HAP-1 (cell line): ENCODE measurements around the gene C1QTNF3.
"Not testable (repeated sequence)": the region's sequence is repeated elsewhere in the genome, so short reads cannot be mapped to it uniquely, and the experiment has no call there.

Experiments
- DNase-seq, 2 experiments: peaks; one replicate each; pipeline ENCODE4 v3.0.0-alpha.2; 2016 to 2020; ENCODE audit warnings: low spot score in 2 of 2
- H3K27me3 ChIP-seq: fragments of 250-450 bp; sonication (Bioruptor Pico); 2 replicates; pipeline ENCODE4 v1.5.1; 2020; ENCODE audit warnings: low read depth, mild to moderate bottlenecking, moderate library complexity
- H3K36me3 ChIP-seq: fragments of 250-450 bp; sonication (Bioruptor Pico); replicated peaks from 2 replicates; pipeline ENCODE4 v1.5.1; 2020; ENCODE audit warnings: mild to moderate bottlenecking
- H3K4me1 ChIP-seq: fragments of 250-450 bp; sonication (Bioruptor Pico); 2 replicates; pipeline ENCODE4 v1.5.1; 2020; ENCODE audit warnings: mild to moderate bottlenecking
- H3K4me3 ChIP-seq: fragments of 250-450 bp; sonication (Bioruptor Pico); 2 replicates; pipeline ENCODE4 v1.5.1; 2020; ENCODE audit warnings: mild to moderate bottlenecking, moderate library complexity
- H3K9me3 ChIP-seq: fragments of 250-450 bp; sonication (Bioruptor Pico); 2 replicates; pipeline ENCODE4 v1.5.1; 2020; ENCODE audit warnings: mild to moderate bottlenecking, moderate library complexity
- in situ Hi-C: fragments of 300-500 bp; cut with MboI; formaldehyde crosslinking; loops from 3 replicates; pipeline ENCODE4 v1.14.3; 2020; ENCODE audit warnings: low sequenced_read_pairs, inconsistent platforms, mixed read lengths

C1QTNF3 gene

DNA sequence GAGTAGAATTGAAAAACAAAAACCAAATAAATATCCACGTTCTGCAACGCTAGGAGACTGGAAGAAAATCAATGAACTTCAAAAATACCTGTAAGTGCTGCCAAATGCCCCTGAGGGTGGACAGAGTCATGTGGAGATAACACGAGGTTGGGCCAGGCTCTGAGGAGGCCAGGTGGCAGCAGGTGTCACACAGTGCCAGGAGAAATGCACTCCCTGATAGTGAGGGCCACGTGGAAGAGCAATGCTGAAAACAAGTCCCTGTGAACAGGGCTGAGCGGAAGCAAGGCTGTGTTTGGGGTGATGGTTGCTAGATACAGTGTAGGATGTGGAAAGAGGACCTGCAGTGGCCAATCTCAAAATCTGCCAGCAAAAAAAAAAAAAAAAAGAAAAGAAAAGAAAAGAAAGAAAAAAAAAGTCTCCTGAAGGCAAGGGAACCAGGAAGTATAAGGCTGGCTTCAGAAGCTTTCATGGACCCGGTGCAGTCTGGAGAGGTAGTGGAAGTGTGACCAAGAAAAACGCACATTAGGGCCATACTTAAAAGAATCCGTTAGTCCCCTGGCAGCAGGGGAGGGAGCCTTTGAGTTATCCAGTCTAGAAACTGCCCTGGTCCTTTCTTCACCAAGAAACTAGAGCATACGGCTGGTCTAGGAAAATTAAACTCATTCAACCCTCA, 16.8 kb downstream of the C1QTNF3 start:
- Histone ChIP-seq H3K4me3 (no peak overlapping the region), H3K36me3 (no peaks in the 10 kb centered on the region), H3K4me1 (peaks cover 6% of the 10 kb centered on the region; the same call in 1 of the 2 replicates), H3K9me3 (no peaks in the 10 kb centered on the region), H3K27me3 (no peaks in the 10 kb centered on the region)
- in situ Hi-C loops: no loop called here
- no peak for DNase-seq

DNA sequence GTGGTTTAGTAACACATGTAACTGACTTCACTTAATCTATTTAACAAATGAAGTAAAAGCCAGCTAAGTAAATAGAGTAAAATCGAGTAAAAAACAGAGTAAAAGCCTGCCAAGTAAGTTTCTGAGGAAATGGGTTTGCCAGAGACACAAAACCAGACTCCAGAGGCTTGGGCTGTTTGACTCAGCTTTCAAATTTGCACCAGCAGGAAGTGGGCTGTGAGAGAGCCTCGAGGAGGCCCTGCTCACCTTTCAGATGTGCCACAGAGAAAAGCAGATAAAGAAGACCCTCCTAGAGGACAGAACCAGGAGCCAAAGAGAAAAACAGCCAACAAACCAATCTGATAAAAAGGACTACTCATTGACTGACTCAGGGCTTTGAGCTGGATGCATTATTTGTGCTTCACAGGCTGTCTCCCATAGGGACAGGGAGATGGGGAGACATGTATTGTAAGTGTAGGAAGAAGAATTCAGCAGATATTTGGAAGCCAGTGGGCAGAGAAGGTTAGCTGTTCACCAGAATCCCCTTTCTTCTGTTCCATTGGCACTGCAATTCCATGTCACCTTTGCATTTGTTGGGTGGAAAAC, 20.8 kb downstream of the C1QTNF3 start:
- Histone ChIP-seq H3K27me3 (no peaks in the 10 kb centered on the region), H3K4me1 (peaks cover 6% of the 10 kb centered on the region; the same call in 1 of the 2 replicates), H3K36me3 (no peaks in the 10 kb centered on the region), H3K4me3 (no peak overlapping the region), H3K9me3 (no peaks in the 10 kb centered on the region)
- in situ Hi-C loops: no loop called here
- DNase-seq: no peak

DNA sequence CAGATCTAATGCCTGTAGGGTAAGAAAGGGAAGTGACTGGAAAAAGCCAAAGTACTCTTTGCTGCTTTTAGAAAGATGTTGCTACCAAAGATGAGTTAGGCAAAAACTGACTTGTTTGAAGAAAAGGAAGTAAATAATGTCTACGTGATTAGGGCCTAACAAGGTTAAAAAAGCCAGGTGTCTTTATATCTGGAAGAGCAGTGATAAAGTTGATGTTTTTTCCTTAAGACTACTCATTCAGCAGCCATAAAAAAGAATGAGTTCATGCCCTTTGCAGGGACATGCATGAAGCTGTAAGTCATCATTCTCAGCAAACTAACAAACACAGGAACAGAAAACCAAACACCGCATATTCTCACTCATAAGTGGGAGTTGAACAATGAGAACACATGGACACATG, 21.7 kb downstream of the C1QTNF3 start:
- Histone ChIP-seq H3K4me3 (no peak overlapping the region), H3K36me3 (no peaks in the 10 kb centered on the region), H3K27me3 (no peaks in the 10 kb centered on the region), H3K9me3 (no peaks in the 10 kb centered on the region), H3K4me1 (peaks cover 6% of the 10 kb centered on the region; the same call in 1 of the 2 replicates)
- no peak for DNase-seq
- in situ Hi-C loops: no loop called here

GRCh38 chr5:34020726-34021125, 22.3 kb downstream of the C1QTNF3 start:
- Histone ChIP-seq H3K36me3 (no peaks in the 10 kb centered on the region), H3K9me3 (no peaks in the 10 kb centered on the region), H3K27me3 (no peaks in the 10 kb centered on the region), H3K4me1 (peaks cover 6% of the 10 kb centered on the region; the same call in 1 of the 2 replicates), H3K4me3 (no peak overlapping the region)
- no peak for DNase-seq
- in situ Hi-C loops: no loop called here

DNA sequence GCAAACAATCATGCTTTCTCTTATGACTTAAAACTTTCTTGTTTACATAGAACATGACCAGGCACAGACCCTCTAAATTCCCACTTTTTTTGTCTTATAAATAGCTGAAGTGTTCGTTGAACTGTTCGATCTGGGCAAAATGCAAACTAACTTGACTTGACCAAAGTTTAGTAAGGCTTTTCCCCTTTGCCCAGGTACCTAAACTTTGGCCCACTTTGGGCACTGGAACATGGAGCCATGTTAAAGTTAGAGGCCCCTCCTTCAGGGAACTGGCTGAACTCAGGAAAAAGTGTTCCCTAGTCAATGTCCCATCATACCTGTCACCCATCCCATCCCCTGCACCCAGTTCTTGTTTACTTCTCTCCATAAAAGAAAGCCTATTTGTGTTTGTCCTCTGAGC, 25.8 kb downstream of the C1QTNF3 start:
- in situ Hi-C loops: no loop called here
- Histone ChIP-seq H3K36me3 (no peaks in the 10 kb centered on the region), H3K4me3 (no peak overlapping the region), H3K4me1 (no peaks in the 10 kb centered on the region), H3K27me3 (no peaks in the 10 kb centered on the region), H3K9me3 (no peaks in the 10 kb centered on the region)
- no peak for DNase-seq

DNA sequence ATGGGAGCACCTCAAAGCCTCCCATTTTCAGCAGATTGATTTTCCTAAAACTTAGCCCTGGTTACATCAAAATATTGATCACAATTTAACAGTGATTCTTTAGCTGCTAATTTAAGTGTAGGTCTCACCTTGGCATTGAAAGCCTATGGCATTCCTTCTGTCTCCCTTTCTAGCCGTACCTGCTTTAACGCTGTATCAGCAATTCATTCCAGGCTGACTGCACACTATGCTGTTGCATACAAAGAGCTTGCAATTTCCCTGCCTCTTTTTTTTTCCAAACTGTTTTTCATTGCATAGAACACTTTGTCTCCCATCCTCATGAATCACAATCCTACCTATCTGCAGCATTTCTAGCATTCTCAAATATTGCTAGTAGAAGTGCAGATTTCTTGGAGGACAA, 26.3 kb downstream of the C1QTNF3 start:
- in situ Hi-C loops: no loop called here
- no peak overlapping the region for H3K4me3 ChIP-seq
- H3K36me3 ChIP-seq: no peaks in the 10 kb centered on the region
- no peaks in the 10 kb centered on the region for H3K9me3 ChIP-seq
- no peak for DNase-seq
- no peaks in the 10 kb centered on the region for H3K27me3 ChIP-seq
- H3K4me1 ChIP-seq: no peaks in the 10 kb centered on the region

DNA sequence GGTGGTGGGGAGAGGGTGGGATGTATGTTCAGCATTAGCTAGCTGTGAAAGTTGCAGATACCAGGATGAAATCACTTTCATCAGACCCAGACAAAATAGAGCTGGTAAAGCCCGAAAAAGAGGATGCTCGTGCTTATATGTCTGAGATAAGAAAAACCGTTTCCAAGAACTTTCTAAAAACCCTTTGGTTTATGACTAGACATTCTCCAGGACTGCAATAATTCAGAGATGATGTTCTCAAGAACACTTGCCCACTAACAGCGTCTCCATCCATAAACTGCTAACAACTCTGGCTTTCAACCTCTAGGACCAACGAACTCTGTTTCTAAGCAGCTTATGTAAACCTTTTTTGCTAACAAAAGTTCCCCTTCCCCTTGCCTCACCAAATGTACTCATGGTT, 26.8 kb downstream of the C1QTNF3 start:
- DNase-seq: no peak
- Histone ChIP-seq H3K4me3 (no peak overlapping the region), H3K36me3 (no peaks in the 10 kb centered on the region), H3K9me3 (no peaks in the 10 kb centered on the region), H3K4me1 (no peaks in the 10 kb centered on the region), H3K27me3 (no peaks in the 10 kb centered on the region)
- in situ Hi-C loops: no loop called here

DNA sequence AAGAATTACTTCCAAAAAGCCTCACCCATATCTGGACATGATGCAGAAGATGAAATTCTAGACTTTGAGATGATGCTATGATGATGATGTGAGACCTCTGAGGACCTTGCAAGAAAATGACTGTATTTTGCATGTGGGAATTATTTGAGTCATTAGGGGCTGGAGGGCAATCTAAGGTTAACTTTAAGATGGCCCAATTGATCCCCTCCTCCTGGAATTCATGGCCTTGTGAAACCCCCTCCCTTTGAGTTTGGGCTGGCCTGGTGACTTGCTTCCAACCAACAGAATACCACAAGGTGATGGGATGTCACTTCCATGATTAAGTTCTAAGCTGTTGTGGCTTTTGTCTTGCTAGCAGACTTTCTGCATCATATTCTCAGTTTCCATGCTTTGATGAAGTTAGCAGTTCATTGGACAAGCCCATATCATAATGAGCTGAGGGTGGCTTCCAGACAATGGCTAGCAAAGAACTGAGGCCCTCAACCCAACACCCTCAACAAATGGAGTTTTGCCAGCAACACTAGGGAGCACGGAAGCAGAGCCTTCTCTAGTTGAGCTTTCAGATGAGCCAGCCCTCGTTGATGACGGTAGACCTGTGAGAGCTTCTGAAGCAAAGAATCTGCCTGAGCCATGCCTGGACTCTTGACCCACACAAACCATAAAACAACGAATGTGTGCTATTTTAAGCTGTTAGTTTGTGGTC, 27.7 kb downstream of the C1QTNF3 start:
- DNase-seq: no peak
- H3K9me3 ChIP-seq: no peaks in the 10 kb centered on the region
- no peaks in the 10 kb centered on the region for H3K36me3 ChIP-seq
- H3K4me1 ChIP-seq: no peaks in the 10 kb centered on the region
- no peak overlapping the region for H3K4me3 ChIP-seq
- H3K27me3 ChIP-seq: no peaks in the 10 kb centered on the region
- in situ Hi-C loops: no loop called here

- DNase-seq: no peak
- Histone ChIP-seq H3K9me3 (no peaks in the 10 kb centered on the region), H3K4me1 (no peaks in the 10 kb centered on the region), H3K27me3 (no peaks in the 10 kb centered on the region), H3K4me3 (no peak overlapping the region), H3K36me3 (no peaks in the 10 kb centered on the region)
- in situ Hi-C loops: no loop called here
Measured at GRCh38 chr5:34014626-34015025, 28.4 kb downstream of the C1QTNF3 start.

DNA sequence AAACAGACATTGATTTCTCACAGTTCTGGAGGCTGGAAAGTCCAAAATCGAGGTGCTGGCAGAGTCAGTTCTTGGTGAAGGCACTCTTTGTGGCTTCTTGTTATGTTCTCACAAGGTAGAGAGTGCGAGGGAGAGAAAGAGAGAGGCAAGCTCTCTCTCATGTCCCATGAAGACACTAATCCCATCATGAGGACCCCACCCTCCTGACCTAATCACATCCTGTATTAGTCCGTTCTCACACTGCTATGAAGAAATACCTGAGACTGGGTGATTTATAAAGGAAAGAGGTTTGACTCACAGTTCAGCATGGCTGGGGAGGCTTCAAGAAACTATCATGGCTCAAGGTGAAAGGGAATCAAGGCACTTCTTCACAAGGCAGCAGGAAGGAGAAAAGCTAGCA, 29.5 kb downstream of the C1QTNF3 start:
- DNase-seq: no peak
- in situ Hi-C loops: no loop called here
- H3K9me3 ChIP-seq: no peaks in the 10 kb centered on the region
- no peak overlapping the region for H3K4me3 ChIP-seq
- no peaks in the 10 kb centered on the region for H3K27me3 ChIP-seq
- peaks cover 8% of the 10 kb centered on the region for H3K4me1 ChIP-seq
- no peaks in the 10 kb centered on the region for H3K36me3 ChIP-seq

- Histone ChIP-seq H3K4me3 (no peak overlapping the region), H3K36me3 (no peaks in the 10 kb centered on the region), H3K9me3 (no peaks in the 10 kb centered on the region), H3K27me3 (no peaks in the 10 kb centered on the region), H3K4me1 (peaks cover 8% of the 10 kb centered on the region)
- DNase-seq: no peak
- in situ Hi-C loops: no loop called here
Measured at GRCh38 chr5:34012791-34013190, 30.2 kb downstream of the C1QTNF3 start.

DNA sequence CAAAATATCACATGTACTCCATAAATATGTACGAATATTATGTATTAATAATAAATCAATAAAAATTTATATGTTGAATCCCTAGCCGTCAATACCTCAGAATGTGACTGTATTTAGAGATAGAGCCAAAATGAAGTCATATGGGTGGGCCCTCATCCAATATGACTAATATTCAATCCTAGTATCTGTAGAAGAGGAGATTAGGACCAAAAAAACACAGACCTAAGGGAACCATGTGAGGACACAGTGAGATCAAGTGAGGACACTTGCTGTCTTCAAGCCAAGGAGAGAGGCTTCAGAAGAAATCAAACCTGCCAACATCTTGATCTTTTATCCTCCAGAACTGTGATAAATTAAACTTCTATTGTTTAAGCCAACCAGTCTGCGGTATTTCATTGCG, 31.5 kb downstream of the C1QTNF3 start:
- Histone ChIP-seq H3K4me1 (peaks cover 12% of the 10 kb centered on the region), H3K9me3 (no peaks in the 10 kb centered on the region), H3K4me3 (no peak overlapping the region), H3K27me3 (no peaks in the 10 kb centered on the region), H3K36me3 (no peaks in the 10 kb centered on the region)
- in situ Hi-C loops: no loop called here
- DNase-seq: no peak

GRCh38 chr5:34010146-34010545, 32.9 kb downstream of the C1QTNF3 start:
- H3K4me3 ChIP-seq, in situ Hi-C loops, H3K36me3 ChIP-seq, H3K27me3 ChIP-seq, DNase-seq, H3K9me3 ChIP-seq: not testable (repeated sequence)
- peaks cover 12% of the 10 kb centered on the region for H3K4me1 ChIP-seq

- no peaks in the 10 kb centered on the region for H3K9me3 ChIP-seq
- no peak overlapping the region for H3K4me3 ChIP-seq
- H3K4me1 ChIP-seq: peaks cover 12% of the 10 kb centered on the region
- H3K36me3 ChIP-seq: no peaks in the 10 kb centered on the region
- H3K27me3 ChIP-seq: no peaks in the 10 kb centered on the region
- no peak for DNase-seq
- in situ Hi-C loops: no loop called here
Measured at GRCh38 chr5:34009610-34010009, 33.4 kb downstream of the C1QTNF3 start.
